ENCODE measurements around the gene GNAO1.

- no peak for TF ChIP-seq CTCF (IDR thresholded peaks at IDR 0.05)
- no peak for TF ChIP-seq POLR2A (IDR thresholded peaks at IDR 0.05)
Observed at GRCh38 chr16:56309008-56309407, 117.7 kb downstream of the GNAO1 start.
